Activated CD4-positive, alpha-beta T cell treated with anti-CD3 and anti-CD28 coated beads, Interleukin-2, amount 50 U/mL, for 16 hours (primary cell): ENCODE data around the gene DRAP1.
A peak's percentile ranks its signal among the peaks of the same experiment; 100 is the strongest.
"Not testable (repeated sequence)": the region's sequence is repeated elsewhere in the genome, so short reads cannot be mapped to it uniquely, and the experiment has no call there.

Experiments
- DNase-seq: peaks from one replicate; pipeline ENCODE4 v3.0.0-alpha.2; 2020

DRAP1 gene

GRCh38 chr11:65934014-65934413, 14.8 kb downstream of the DRAP1 start:
- DNase-seq, result no peak

- DNase-seq, result no peak
Measured at GRCh38 chr11:65937766-65938165, 18.5 kb downstream of the DRAP1 start.

- DNase-seq, result no peak
Measured at GRCh38 chr11:65941720-65942310, 22.6 kb downstream of the DRAP1 start.

GRCh38 chr11:65942531-65942930, 23.3 kb downstream of the DRAP1 start:
- DNase-seq, result no peak

GRCh38 chr11:65944191-65944590, 25.0 kb downstream of the DRAP1 start:
- DNase-seq, result no peak

- no peak for DNase-seq
Measured at GRCh38 chr11:65944767-65945166, 25.5 kb downstream of the DRAP1 start.

- no peak for DNase-seq
Measured at GRCh38 chr11:65945430-65945911, 26.2 kb downstream of the DRAP1 start, which contains the start of gene TSGA10IP. Gene TSGA10IP, plus strand, starts transcription at chr11:65945480. Its CDS starts 196 bp downstream, at chr11:65945676.

GRCh38 chr11:65945941-65946558, 26.8 kb downstream of the DRAP1 start:
- no peak for DNase-seq

- DNase-seq, result no peak
Measured at GRCh38 chr11:65946655-65947054, 27.4 kb downstream of the DRAP1 start.

- DNase-seq, result no peak
Measured at GRCh38 chr11:65947133-65947532, 27.9 kb downstream of the DRAP1 start.

GRCh38 chr11:65947603-65948125, 28.4 kb downstream of the DRAP1 start:
- DNase-seq, result no peak

- DNase-seq, result not testable (repeated sequence)
Measured at GRCh38 chr11:65950711-65951110, 31.5 kb downstream of the DRAP1 start.

- DNase-seq, result not testable (repeated sequence)
Measured at GRCh38 chr11:65951641-65952040, 32.4 kb downstream of the DRAP1 start.

GRCh38 chr11:65952052-65952521, 32.9 kb downstream of the DRAP1 start:
- no peak for DNase-seq

- no peak for DNase-seq
Measured at GRCh38 chr11:65953471-65953870, 34.2 kb downstream of the DRAP1 start.

- DNase-seq, result no peak
Measured at GRCh38 chr11:65954771-65955170, 35.5 kb downstream of the DRAP1 start.

- DNase-seq, result no peak
Measured at GRCh38 chr11:65958291-65958690, 39.1 kb downstream of the DRAP1 start.

- no peak for DNase-seq
Measured at GRCh38 chr11:65958774-65959420, 39.7 kb downstream of the DRAP1 start.

GRCh38 chr11:65960824-65961266, 41.6 kb downstream of the DRAP1 start:
- no peak for DNase-seq

GRCh38 chr11:65961267-65962140, 42.3 kb downstream of the DRAP1 start, which contains the start of gene SART1:
Gene SART1, plus strand, starts transcription at chr11:65961734. Its CDS starts 47 bp downstream, at chr11:65961781.
- DNase-seq, result peak; percentile 99

GRCh38 chr11:65962141-65962564, 42.9 kb downstream of the DRAP1 start:
- no peak for DNase-seq

- no peak for DNase-seq
Measured at GRCh38 chr11:65964906-65965305, 45.7 kb downstream of the DRAP1 start.
